BE2C (cell line): ENCODE results near the gene CCM2.

Experiments
- DNase-seq: peaks from one replicate; pipeline ENCODE4 v3.0.0-alpha.2; 2020
- H3K27me3 ChIP-seq: fragments of 250-450 bp; sonication (Bioruptor Pico); 2 replicates; pipeline ENCODE4 v1.5.1; 2020; ENCODE audit warnings: mild to moderate bottlenecking
- H3K36me3 ChIP-seq: fragments of 250-450 bp; sonication (Bioruptor Pico); 2 replicates; pipeline ENCODE4 v1.5.1; 2020; ENCODE audit warnings: mild to moderate bottlenecking
- H3K4me1 ChIP-seq: fragments of 250-450 bp; sonication (Bioruptor Pico); 2 replicates; pipeline ENCODE4 v1.5.1; 2020
- H3K4me3 ChIP-seq: 2 replicates; pipeline ENCODE4 v1.5.1; 2011; ENCODE audit warnings: low read depth, low read length
- H3K9me3 ChIP-seq: fragments of 250-450 bp; sonication (Bioruptor Pico); 2 replicates; pipeline ENCODE4 v1.5.1; 2020
- CTCF ChIP-seq: IDR thresholded peaks from 2 replicates; pipeline ENCODE4 v1.5.1; 2012; ENCODE audit warnings: mild to moderate bottlenecking, low read depth, low read length

The CCM2 gene

DNA sequence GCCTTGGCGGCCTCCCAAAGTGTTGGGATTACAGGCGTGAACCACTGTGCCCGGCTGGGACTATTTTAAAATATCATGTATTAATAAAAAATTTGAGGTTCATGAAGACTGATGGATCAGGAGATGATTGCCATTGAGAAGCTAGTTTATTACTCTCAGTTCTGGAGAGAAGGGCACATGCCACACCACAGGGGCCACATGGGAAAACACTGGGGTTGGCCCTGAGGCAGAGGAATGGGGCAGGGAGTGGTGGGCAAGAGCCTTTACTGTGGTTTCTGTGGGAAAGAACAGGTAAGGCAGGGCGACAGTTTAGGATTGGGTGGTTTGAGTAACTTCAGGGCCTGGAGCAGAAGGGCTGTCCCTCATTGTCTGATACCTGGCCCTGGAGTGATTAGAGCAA lies 118.3 kb downstream of the CCM2 start:
- Histone ChIP-seq H3K4me1 (no peaks in the 10 kb centered on the region), H3K36me3 (no peaks in the 10 kb centered on the region), H3K27me3 (no peaks in the 10 kb centered on the region), H3K9me3 (no peaks in the 10 kb centered on the region), H3K4me3 (no peak overlapping the region)
- no peak for TF ChIP-seq CTCF
- DNase-seq = no peak

- no peaks in the 10 kb centered on the region for H3K9me3 ChIP-seq
- no peaks in the 10 kb centered on the region for H3K27me3 ChIP-seq
- H3K36me3 ChIP-seq = no peaks in the 10 kb centered on the region
- no peak overlapping the region for H3K4me3 ChIP-seq
- no peak for TF ChIP-seq CTCF
- no peaks in the 10 kb centered on the region for H3K4me1 ChIP-seq
- DNase-seq = no peak
These were observed 118.9 kb downstream of the CCM2 start for GRCh38 chr7:45118889-45119331.

GRCh38 chr7:45119550-45119949 lies 119.5 kb downstream of the CCM2 start:
- no peak for TF ChIP-seq CTCF
- Histone ChIP-seq H3K4me3 (no peak overlapping the region), H3K36me3 (no peaks in the 10 kb centered on the region), H3K9me3 (no peaks in the 10 kb centered on the region), H3K27me3 (no peaks in the 10 kb centered on the region), H3K4me1 (no peaks in the 10 kb centered on the region)
- DNase-seq = no peak

- Histone ChIP-seq H3K4me1 (no peaks in the 10 kb centered on the region), H3K9me3 (no peaks in the 10 kb centered on the region), H3K36me3 (no peaks in the 10 kb centered on the region), H3K27me3 (no peaks in the 10 kb centered on the region), H3K4me3 (no peak overlapping the region)
- no peak for TF ChIP-seq CTCF
- no peak for DNase-seq
These were observed 123.2 kb downstream of the CCM2 start for GRCh38 chr7:45122975-45123860.

DNA sequence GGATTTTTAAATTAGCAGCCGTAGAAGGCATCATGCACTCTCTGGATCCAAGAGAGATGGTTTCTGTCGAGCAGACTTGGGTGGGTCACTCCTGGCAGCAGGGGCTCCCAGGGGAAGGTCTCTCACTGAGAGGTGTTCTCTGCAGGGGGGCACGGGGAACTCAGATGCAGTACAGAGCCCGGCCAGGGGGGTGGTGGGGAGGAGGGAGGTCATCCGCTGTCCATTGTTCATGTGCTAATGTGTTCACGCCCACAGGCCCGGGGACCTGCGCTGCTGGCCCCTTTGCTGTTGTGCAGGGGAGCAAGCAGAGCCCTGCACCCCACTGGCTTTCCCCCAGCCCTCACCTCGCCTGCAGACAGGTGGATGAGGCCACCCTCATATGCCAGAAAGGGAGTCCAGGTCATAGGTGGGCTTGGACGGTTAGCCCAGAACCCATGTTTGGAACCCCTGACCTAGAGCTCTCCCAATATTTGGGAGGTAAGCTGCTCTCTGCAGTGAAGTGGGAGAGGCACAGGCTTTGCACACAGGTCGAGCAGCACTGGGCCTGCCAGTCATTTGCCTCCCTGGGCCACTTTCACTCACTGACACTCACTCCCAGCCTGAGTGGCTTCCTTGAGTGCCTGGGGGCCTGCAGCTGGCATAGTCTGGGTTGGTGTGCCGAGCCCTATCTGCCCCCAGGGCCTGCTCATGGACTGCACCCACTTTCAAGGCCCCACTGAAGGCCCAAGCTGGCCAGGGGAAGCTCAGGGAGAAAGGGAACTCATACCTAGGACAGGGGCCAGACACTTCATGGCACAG lies 124.1 kb downstream of the CCM2 start:
- DNase-seq = no peak
- no peaks in the 10 kb centered on the region for H3K27me3 ChIP-seq

More for the DNA sequence above, 124.1 kb downstream of the CCM2 start:
- no peak overlapping the region for H3K4me3 ChIP-seq
- no peaks in the 10 kb centered on the region for H3K4me1 ChIP-seq
- no peaks in the 10 kb centered on the region for H3K9me3 ChIP-seq
- TF ChIP-seq CTCF = no peak
- no peaks in the 10 kb centered on the region for H3K36me3 ChIP-seq
